ENCODE measurements around the gene PPP5C. TPM values are rescaled to one million over a fixed set of nuclear protein-coding genes. Genes with fewer than 3 reads are reported as not detected.

The PPP5C gene
- total RNA-seq, 4 donors from 2014 or later, result 32.0 to 63.1 (median 48.4) TPM

GRCh38 chr19:46390121-46390858, 43.4 kb downstream of the PPP5C start:
- intact Hi-C loops (cut with DNase I; ENCODE audit: low total_unique reads), result no loop called here
- no peak for TF ChIP-seq CTCF (IDR thresholded peaks at IDR 0.05)
- no peak overlapping the region for H3K4me3 ChIP-seq (ENCODE audit: low read depth, poor library complexity, severe bottlenecking)
- 90 to 94% methylated on average over 11 to 16 of the region's 16 CpGs for WGBS, 2 donors
- DNase-seq (ENCODE audit: low spot score in 2 of 2), result no peak

- WGBS, 2 donors, result 81 to 83% methylated on average over 18 of the region's 18 CpGs
- TF ChIP-seq POLR2A (IDR thresholded peaks at IDR 0.05) (no peak), CTCF (IDR thresholded peaks at IDR 0.05) (no peak)
- H3K4me3 ChIP-seq (ENCODE audit: low read depth, poor library complexity, severe bottlenecking), result no peak overlapping the region
- intact Hi-C loops (cut with DNase I; ENCODE audit: low total_unique reads), result loop anchor here (1.0 kb wide), 1 partner anchor 50 kb away; no protein-coding TSS in a partner anchor
- no peak for DNase-seq (ENCODE audit: low spot score in 2 of 2)
These were observed 44.0 kb downstream of the PPP5C start for GRCh38 chr19:46390866-46391265.

- intact Hi-C loops (cut with DNase I; ENCODE audit: low total_unique reads), result loop anchor here (1.0 kb wide), 1 partner anchor 50 kb away; no protein-coding TSS in a partner anchor
- WGBS, 2 donors, result 89 to 92% methylated on average over 32 of the region's 33 CpGs
- no peak overlapping the region for H3K4me3 ChIP-seq (ENCODE audit: low read depth, poor library complexity, severe bottlenecking)
- no peak for DNase-seq (ENCODE audit: low spot score in 2 of 2)
- TF ChIP-seq CTCF (IDR thresholded peaks at IDR 0.05) (no peak), POLR2A (IDR thresholded peaks at IDR 0.05) (no peak)
These were observed 44.7 kb downstream of the PPP5C start for GRCh38 chr19:46391296-46392251.

- no peak for DNase-seq (ENCODE audit: low spot score in 2 of 2)
- intact Hi-C loops (cut with DNase I; ENCODE audit: low total_unique reads), result no loop called here
- H3K4me3 ChIP-seq (ENCODE audit: low read depth, poor library complexity, severe bottlenecking), result no peak overlapping the region
- WGBS, 2 donors, result 57 to 58% methylated on average over 21 of the region's 21 CpGs
- TF ChIP-seq CTCF (IDR thresholded peaks at IDR 0.05) (no peak), POLR2A (IDR thresholded peaks at IDR 0.05) (no peak)
These were observed 45.4 kb downstream of the PPP5C start for GRCh38 chr19:46392252-46392801.

- intact Hi-C loops (cut with DNase I; ENCODE audit: low total_unique reads), result no loop called here
- WGBS, 2 donors, result 35 to 44% methylated on average over 4 of the region's 4 CpGs
- TF ChIP-seq CTCF (IDR thresholded peaks at IDR 0.05), result no peak
- no peak overlapping the region for H3K4me3 ChIP-seq (ENCODE audit: low read depth, poor library complexity, severe bottlenecking)
- DNase-seq (ENCODE audit: low spot score in 2 of 2), result no peak
These were observed 46.0 kb downstream of the PPP5C start for GRCh38 chr19:46392837-46393236.

All from lower leg skin (tissue), 4 donors.